NCI-H2171 treated with DMSO at 0.1 percent for 48 hours (cell line): ENCODE results near the gene GZMM.

Experiments
- DNase-seq: peaks from one replicate; lab custom pipeline; 2025; lab: John Stamatoyannopoulos, UW

The GZMM gene

DNA sequence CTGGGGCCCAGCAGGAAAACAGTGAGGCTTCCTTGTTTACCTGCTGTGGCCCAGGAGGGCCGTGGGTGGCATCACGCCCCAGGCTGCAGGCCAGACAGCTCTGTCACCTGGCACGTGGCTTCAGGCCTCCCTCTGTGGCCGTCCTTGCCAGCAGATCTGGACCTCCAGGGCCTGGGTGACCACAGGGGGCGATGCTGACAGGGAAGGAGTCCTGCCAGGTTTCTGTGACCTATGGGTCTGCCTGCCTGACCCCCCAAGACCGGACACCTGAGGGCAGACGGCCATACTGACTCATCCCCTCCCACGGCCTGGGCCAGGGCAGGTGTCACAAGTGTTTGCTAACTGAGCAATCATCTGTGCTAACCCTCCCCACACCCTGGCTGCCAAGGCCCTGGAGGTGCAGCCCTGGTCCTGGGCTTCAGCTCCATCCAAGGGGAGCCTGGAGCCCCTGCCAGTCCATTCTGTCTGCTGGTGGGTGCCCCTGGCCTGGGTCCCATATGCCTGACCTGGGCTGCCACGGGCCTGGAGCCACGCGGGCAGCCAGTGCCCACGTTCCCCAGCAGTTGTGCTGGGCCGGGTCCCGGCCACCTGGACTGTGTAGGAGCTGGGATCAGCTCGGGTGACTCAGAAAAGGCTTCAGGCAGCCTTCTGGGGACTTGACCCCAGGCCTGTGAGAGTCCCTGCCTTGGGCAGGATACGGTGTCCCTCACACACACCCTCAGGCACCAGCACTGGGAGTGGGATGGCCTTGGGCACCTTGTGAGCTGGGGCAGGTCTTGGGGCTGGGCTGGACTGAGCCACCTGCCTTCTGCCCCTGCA, 8.6 kb upstream of the GZMM start:
- no peak for DNase-seq

DNA sequence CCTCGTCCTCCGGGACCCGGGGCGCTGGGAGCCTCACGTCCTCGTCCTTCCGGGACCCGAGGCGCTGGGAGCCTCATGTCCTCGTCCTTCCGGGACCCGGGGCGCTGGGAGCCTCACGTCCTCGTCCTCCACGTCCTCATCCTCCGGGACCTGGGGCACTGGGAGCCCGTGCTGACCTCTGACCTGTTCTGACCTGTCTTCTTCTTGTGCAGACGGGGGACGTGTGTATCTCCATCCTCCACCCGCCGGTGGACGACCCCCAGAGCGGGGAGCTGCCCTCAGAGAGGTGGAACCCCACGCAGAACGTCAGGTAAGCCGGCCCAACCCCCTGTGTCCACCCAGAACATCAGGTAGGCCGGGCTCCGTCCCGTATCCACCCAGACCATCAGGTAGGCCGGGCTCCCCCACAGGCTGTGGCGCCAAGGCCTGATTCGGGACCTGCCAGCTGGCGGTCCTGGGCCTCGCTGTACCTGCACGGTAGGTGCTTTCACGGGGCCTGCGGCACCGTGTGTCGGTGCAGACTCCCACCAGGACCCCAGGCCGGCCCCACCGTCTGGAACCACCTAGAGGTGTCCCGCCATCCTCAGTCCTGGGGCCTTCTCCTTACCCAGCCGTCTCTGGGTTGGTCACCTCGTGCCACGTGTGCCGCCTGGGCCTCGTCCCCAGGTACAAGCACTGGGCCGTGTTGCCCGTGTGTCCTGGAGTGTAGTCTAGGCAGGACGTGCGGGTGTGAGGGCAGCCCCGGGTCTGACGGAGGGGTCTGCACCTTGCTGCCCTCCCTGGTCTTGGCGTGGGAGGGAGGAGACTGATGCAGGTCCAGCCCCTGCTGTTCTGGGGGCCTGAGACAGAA, 7.6 kb upstream of the GZMM start:
- no peak for DNase-seq

DNA sequence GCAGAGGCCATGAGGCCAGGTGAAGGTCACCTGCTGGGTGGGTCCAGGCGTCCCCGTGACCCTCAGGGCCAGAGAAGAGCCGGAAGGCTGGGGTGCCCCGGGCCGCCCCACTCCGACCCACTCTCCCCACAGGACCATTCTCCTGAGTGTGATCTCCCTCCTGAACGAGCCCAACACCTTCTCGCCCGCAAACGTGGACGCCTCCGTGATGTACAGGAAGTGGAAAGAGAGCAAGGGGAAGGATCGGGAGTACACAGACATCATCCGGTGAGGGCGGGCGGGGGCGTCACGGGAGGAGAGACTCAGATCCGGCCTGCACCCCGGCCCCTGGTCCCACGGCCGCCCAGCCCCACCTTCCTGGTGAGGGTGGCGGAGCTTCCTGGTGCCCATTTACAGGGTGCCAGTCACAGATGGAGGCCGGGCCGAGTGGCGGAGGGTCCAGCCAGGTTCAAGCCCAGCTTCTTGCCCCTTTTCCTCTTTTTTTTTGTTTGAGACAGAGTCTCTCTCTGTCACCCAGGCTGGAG, 6.9 kb upstream of the GZMM start:
- no peak for DNase-seq

DNA sequence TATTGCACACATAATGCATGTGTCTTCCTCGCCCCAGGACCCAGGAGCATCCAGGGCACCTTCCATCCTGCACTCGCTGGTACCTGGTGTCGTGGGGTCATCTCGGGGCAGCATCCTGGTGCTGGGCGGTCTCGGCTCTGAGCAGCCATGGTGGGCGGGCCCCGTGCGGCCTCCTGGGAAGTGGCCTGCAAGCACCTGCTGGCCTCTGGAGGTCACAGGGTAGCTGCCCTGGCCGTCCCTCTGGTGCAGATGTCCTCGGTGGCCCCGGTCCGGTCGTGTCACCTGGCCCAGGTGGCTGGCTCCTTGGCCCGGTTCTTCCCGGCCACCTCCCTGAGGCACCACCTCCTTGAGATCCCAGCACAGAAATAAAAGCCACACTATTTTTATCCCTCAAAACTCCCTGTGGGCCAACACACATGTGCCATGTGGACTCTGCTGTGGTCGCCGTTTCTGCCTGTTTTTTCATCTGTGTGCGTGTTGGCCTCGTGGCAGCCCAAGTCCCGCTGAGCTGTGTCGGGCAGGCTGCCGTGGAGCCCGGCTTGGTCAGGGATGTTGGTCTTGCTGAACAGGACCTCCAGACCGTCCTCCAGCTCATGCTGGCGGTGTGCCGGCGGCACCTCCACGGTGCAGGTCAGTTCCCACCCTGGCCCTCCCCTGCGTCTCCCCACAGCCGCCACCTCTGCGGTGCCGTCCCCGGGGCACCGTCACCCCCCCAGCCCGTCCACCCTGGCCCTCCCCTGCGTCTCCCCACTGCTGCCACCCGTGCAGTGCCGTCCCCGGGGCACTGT, 5.0 kb upstream of the GZMM start:
- no peak for DNase-seq

DNA sequence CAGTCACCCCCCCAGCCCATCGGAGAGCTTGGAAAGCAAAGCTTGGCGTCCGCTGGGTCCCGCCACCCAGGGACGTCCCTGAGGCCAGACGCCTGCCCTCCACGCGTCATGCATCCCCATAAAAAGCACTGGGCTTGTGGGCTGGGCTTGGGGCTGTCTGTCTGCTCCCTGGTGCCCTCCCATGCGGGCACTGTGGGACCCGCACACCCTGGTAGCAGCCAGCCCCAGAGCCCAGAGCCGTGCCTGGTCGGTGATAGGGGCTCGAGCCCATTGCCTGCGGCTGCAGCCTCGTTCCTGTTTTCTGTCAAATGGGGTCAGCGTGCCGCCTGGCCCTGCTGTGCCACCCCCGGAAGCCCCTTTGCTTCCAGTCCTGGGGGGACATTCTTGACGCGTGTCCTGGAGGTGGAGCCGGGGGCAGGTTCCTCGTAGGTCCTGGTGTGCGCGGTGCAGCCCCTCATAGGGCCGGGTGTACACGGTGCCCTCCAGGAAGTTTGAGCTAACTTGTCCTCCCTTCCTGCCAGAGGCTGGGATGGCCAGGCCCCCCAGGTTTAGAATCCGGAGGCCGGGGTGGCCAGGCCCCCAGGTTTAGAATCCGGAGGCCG, 4.3 kb upstream of the GZMM start:
- no peak for DNase-seq

DNA sequence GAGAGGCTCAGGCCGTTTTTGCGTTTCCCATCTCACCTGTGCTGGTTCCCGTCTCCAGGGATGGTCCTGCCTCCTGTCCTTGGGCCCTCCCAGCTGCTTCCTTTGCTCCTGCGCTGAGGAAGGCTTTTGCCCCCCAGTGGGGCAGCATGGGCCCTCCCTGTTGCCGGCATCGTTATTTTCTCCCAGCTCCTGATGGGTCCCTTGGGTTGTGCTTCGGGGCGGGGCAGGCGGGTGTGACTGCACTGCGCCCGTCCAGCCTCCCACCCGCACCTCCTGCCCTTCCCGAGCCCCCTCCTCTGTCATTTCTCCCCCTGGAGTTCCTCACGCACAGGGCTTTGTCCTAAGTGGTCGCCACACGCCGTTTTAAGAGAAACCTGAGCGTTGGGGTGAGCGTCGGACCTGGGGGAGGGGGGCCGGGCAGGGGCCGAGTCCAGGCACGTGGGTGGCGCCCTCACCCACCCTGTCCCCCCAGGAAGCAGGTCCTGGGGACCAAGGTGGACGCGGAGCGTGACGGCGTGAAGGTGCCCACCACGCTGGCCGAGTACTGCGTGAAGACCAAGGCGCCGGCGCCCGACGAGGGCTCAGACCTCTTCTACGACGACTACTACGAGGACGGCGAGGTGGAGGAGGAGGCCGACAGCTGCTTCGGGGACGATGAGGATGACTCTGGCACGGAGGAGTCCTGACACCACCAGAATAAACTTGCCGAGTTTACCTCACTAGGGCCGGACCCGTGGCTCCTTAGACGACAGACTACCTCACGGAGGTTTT, 2.8 kb upstream of the GZMM start:
- DNase-seq: no peak

DNA sequence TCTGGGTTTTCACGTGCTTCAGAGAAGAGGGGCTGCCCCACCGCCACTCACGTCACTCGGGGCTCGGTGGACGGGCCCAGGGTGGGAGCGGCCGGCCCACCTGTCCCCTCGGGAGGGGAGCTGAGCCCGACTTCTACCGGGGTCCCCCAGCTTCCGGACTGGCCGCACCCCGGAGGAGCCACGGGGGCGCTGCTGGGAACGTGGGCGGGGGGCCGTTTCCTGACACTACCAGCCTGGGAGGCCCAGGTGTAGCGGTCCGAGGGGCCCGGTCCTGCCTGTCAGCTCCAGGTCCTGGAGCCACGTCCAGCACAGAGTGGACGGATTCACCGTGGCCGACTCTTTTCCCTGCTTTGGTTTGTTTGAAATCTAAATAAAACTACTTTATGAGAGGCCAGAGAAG, 2.2 kb upstream of the GZMM start:
- no peak for DNase-seq

DNA sequence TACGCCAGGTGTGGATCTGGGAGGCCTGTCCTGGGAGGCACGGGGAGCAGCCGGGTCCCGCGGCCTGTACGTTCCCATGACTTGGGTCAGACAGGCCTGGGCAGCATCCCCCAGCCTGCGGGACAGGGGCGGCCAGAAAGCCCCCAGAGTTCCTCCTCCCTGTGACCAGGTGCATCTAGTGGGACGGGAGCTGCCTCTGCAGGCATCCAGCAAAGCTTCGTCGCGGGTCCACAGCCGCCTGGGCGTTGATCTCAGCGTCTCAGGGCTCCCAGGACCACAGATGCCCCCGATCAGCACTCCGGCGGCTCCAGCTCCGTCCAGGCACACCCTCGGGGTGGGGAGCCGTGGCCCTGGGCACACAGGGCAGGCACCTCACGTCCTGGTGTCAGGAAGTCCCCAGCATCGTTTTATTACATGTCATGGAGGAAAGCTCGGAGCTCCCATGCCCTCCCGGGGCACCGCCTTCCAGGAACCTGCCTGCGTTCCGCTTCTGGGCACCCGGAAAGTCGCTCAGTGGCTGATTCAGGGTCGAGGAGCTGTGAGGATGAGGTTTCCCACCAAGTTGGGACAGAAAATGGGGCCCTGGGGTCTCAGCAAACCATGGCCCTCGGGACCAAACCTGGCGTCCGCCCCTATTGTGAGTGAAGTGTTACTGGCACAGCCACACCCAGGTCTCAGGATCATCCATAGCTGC, 1.5 kb upstream of the GZMM start:
- no peak for DNase-seq

DNA sequence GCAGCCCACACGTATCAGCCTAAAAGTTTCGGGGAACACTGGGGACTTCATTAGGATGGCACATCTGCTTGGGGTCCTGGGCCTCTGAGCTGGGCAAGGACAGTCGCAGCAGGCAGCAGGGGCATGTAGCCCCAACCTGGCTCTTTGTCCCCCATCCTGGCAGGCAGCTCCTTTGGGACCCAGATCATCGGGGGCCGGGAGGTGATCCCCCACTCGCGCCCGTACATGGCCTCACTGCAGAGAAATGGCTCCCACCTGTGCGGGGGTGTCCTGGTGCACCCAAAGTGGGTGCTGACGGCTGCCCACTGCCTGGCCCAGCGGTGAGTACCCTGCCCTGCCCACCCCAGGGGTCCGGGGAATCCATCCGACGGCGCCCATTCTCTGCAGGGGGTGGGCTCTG, 3.3 kb downstream of the GZMM start:
- no peak for DNase-seq

DNA sequence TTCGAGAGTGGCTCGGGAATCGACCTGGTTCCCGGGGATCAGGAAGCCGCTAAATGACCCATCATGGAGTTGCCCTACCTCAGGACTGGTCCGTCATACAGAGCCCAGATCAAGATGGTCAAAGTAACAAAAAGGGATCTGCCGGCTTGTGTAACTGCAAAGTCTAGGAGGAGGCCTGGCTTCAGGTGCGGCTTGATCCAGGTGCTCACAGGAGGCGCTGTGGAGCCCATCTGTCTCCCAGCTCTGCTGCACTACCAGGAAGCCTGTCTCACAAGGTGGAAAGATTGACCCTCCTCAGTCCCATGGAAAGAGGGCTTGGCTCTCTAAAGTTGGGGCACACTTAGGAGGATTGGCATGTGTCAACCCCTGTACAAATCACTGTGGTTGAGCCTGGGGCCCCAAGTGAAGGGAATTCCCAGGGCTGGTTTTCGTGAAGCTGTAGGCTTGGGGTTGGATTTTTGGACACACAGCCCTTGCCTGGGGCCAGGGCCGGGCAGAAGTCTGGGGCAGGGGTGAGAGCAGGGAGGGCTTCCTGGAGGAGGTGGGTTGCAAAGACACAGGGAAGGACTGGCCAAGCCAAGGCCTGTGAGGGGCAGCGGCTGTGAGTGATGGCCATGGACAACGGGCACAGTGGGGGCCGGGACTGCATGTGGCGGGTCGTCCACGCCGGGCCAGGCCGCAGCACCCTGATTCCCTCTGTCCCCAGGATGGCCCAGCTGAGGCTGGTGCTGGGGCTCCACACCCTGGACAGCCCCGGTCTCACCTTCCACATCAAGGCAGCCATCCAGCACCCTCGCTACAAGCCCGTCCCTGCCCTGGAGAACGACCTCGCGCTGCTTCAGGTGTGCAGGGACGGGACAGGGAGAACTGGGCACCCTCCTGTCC, 4.2 kb downstream of the GZMM start:
- no peak for DNase-seq

DNA sequence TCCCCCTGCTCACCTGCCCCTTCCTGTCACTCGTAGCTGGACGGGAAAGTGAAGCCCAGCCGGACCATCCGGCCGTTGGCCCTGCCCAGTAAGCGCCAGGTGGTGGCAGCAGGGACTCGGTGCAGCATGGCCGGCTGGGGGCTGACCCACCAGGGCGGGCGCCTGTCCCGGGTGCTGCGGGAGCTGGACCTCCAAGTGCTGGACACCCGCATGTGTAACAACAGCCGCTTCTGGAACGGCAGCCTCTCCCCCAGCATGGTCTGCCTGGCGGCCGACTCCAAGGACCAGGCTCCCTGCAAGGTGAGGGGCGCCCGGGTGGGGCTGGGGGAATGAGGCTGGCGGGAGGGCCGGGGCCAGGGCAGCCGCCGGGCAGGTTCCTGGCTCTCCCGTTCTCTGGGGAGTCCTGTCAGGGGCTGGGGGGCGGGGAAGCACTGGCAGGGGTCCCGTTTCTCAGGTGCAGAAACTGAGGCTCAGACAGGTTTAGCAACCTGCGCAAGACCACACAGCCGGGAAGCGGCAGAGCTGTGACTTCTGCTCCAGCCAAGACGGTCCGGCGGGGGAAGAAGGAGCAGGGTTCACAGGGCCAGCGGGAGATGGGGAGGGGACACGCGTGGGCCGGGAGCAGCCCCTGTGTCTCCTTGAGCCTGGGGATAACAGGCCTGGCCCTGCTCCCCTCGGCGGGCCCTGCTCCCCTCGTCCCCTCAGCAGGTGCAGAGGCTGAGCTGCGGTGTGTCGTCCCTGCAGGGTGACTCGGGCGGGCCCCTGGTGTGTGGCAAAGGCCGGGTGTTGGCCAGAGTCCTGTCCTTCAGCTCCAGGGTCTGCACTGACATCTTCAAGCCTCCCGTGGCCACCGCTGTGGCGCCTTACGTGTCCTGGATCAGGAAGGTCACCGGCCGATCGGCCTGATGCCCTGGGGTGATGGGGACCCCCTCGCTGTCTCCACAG, 5.3 kb downstream of the GZMM start:
- no peak for DNase-seq

DNA sequence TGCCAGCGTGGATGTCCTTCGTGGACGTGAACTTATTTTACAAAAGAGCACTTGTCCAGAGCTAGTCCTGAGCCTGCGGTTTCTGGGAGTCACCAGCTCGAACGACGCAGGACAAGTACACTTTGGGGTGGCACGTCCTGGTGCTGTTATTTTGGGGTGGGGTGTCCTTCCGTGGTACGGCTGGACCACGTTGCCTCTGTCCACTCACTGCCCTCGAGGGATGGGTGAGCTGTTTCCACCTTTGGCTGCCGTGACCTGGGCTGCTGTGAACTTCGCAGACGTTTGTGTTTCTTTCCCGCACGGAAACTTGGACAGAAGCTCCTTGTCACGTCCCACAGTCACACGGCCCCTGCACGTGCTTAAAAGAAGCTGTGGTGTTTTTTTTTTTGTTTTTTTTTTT, 11.0 kb downstream of the GZMM start:
- no peak for DNase-seq

DNA sequence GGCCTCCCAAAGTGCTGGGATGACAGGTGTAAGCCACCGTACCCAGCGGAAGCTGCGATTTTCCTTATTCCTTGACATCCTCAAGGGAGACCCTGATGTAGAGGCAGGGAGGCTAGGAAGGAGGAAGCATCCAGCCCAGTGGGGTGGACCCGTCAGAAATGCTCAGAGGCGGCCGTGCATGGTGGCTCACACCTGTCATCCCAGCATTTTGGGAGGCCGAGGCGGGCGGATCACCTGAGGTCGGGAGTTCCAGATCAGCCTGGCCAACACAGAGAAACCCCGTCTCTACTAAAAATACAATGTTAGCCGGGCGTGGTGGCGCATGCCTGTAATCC, 11.6 kb downstream of the GZMM start:
- DNase-seq: no peak

DNA sequence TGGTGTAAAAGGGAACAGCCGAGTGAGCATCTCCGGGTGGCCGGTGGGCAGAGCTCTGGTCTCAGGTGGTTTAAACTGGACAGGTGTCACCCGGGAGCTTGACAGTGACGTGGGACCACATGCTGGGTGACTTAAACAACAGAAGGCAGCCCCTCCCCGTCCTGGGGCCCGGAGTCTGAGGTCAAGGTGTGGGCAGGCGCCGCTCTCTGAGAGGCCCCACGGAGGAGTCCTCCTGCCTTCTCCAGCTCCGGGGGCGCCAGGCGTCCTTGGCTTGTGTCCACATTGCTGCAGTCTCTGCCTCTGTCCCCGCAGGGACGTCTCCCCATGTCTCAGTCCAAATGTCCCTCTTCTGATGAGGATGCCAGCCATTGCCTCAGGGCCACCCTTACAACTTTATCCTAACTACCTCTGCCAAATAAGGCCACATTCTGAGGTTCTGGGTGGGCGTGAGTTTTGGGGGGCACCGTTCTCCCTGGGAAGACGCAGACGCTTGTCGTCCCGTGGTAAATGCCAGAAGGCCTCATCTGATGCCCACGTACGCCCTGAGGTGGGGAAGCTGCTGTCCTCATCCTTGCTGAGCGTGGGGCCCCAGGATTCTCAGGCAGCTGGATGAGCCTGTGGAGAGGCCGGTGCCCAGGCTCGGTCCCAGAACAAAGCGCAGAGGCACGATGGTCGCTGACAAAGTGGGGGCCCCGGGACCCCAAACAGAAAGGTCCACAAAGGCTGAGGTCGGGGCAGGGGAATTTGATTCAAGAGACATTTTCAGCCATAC, 12.9 kb downstream of the GZMM start:
- DNase-seq: no peak

DNA sequence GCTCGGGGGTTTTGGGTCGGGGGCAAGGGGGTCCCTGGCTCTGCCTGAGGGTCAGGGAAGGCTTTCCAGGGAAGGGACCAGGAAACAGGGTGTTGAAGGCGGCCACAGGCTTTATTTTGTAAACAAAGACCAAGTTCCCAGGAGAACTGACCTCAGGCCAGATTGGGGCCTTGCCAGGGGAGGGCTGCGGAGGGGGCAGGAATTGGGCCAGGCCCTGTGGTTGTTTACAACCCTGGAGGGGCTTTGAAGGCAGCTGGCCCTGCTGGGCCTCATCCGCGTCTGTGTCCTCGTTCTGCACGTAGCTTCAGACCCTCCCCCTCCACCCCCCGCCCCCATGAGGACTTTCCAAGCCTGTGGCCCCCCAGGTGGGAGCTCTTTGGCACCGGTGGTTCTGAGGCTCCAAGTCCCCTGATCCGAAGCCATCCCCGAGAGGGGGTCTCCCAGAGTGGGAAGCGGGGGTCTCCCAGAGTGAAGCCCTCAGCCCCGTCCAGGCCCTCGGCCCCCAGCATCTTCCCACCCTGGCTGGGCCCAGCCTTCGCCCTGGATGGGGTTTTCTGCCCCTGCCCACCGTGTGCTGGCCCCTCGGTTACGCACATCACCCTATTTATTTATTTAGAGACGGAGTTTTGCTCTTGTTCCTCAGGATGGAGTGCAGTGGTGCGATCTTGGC, 15.1 kb downstream of the GZMM start:
- no peak for DNase-seq

DNA sequence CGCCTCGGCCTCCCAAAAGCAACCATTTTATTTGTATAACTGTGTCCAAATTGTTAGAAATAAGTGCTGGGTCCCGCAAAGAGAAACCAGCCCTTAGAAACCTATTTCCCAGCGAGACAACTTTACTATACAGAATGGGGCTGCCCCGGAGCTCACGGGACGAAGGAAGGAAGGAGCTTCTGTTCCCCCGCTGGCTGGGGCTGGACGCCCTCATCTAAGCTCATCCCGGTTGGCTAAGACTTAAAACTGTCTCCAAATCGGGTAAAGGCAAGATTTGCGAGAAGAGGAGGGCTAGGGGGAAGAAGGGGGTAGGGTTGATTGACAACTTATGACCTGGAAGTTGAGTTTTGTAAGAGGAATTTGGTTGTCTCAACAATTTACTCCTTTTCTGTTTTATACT, 16.3 kb downstream of the GZMM start:
- DNase-seq: no peak

DNA sequence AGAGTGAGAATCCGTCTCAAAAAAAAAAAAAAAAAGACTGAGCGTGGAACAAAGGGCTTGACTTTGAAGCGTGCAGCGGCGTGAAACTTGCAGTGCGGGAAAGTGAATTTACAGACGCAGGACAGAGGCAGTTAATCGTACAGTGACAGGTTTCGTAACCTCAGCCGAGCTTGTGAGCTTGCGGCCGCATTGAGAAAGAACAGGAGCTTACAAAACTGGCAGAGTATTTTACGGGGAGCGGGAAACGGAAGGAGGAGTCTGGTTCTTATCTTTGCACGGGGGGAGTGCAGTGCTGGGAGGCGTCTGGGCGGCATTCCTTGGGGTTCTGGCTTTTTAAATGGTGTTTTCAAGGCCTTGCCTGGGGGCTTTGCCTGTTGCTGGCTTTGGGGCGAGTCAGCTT, 22.6 kb downstream of the GZMM start:
- no peak for DNase-seq
